ENCODE measurements around the gene MAPK7. TPM values are rescaled to one million over a fixed set of nuclear protein-coding genes. Genes with fewer than 3 reads are reported as not detected.

Gene MAPK7
- polyA plus RNA-seq, 1 of the 3 experiments (the other 2 are of a cell fraction): 19.1 TPM

- H3K4me2 ChIP-seq: no peak overlapping the region; the same call in 1 of the 2 replicates
- no peaks in the 10 kb centered on the region for H4K20me1 ChIP-seq (ENCODE audit: insufficient read depth)
- no peak overlapping the region for H3K4me3 ChIP-seq (ENCODE audit: low read depth in 2 of 2, low read length in 1 of 2)
- no peaks in the 10 kb centered on the region for H3K79me2 ChIP-seq (ENCODE audit: insufficient read depth)
- ChIA-PET CTCF (interaction anchor here (1.7 to 2.1 kb wide), 2 partner anchors 35 to 49 kb away, joined by 6 to 7 read pairs; partner anchors contain the start of gene B9D1), POLR2A (interaction anchor here (0.6 to 1.6 kb wide), 2 partner anchors 13 to 686 kb away, joined by 5 read pairs; no protein-coding TSS in a partner anchor)
- no peaks in the 10 kb centered on the region for H3K27me3 ChIP-seq (ENCODE audit: insufficient read depth)
- peaks cover 13 to 28% of the 10 kb centered on the region in 2 experiments; a peak in 3 of 4 replicates for H3K4me1 ChIP-seq (ENCODE audit: control insufficient read depth in 1 of 2, insufficient read depth in 2 of 2, low read depth in 1 of 2, low read length in 1 of 2)
- WGBS (ENCODE audit: low lambda C conversion rate): 56% methylated on average over 3 of the region's 6 CpGs
- no peak overlapping the region for H3K9ac ChIP-seq
- H3K9me2 ChIP-seq: no peaks in the 10 kb centered on the region
- no peak overlapping the region for H3K27ac ChIP-seq (ENCODE audit: low read depth in 2 of 2, low read length in 1 of 2)
- no peaks in the 10 kb centered on the region for H3K9me3 ChIP-seq
- H2AFZ ChIP-seq (ENCODE audit: low read depth): peak overlapping the region; percentile 71
- H3F3A ChIP-seq (replicated peaks; ENCODE audit: insufficient read depth): no peaks in the 10 kb centered on the region
- DNase-seq: no peak
- H3K36me3 ChIP-seq (replicated peaks in 1 of 2; ENCODE audit: control insufficient read depth in 1 of 2, insufficient read depth in 2 of 2, low read length in 1 of 2): no peaks in the 10 kb centered on the region
- TF ChIP-seq, protein P1, sequence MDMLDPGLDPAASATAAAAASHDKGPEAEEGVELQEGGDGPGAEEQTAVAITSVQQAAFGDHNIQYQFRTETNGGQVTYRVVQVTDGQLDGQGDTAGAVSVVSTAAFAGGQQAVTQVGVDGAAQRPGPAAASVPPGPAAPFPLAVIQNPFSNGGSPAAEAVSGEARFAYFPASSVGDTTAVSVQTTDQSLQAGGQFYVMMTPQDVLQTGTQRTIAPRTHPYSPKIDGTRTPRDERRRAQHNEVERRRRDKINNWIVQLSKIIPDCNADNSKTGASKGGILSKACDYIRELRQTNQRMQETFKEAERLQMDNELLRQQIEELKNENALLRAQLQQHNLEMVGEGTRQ (IDR thresholded peaks at IDR 0.05; ENCODE audit: borderline replicate concordance, low read depth, low read length): no peak
- TF ChIP-seq RFX5 (IDR thresholded peaks at IDR 0.05; ENCODE audit: low read length) (no peak), TAF1 (IDR thresholded peaks at IDR 0.05; ENCODE audit: borderline replicate concordance, low read depth, low read length) (no peak), POLR2AphosphoS5 (IDR thresholded peaks at IDR 0.05; ENCODE audit: low read depth, low read length) (no peak), NRF1 (IDR thresholded peaks at IDR 0.05; ENCODE audit: low read depth, low read length) (no peak), RAD21 (IDR thresholded peaks at IDR 0.05; ENCODE audit: low read length) (no peak), ELF1 (IDR thresholded peaks at IDR 0.05) (no peak), SMC3 (IDR thresholded peaks at IDR 0.05; ENCODE audit: low read depth, low read length) (no peak)
These were observed 19.3 kb downstream of the MAPK7 start for GRCh38 chr17:19397556-19398041.

DNA sequence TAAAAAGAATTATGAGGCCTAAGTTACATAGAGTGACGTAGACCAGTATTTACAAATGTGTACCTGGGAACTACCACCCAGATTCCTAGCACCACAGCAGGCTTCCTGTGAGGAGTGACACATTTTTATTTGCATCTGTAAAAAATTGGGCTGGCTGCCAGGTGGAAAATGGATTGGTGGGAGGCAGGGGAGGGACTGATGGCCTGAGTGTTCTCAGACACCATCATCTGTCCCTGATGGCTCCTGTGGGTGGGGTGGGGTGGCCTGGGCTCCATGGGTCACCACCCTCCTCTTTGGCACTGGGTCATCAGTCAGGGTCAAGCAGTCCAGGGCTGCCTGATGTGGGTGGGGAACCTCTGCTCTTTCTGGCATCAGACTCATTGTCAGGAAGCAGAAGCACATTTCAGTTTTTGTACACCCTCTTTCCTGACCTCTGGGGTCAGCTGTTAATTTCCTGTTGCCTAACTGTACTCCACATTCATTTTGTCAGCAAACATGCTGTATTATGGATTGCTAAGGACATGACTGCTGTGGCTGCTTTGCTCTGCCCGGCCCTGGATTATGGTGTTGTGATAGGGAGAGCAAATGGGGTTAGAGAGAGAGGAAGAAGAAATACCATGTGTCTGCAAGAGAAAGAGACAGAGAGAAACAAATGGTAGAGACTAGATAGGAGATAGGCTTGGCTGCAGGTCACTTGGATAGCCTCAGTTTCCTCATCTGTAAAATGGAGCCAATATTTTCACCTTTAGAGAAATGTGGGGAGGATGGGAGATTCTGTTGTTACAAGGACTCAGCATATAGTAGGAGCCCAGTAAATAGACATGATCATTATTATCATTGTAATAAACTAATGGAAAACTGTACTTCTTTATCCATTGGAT lies 20.2 kb downstream of the MAPK7 start:
- TF ChIP-seq RCOR1 (IDR thresholded peaks at IDR 0.05; ENCODE audit: low read length): no peak
- peak; percentile 49 for TF ChIP-seq NFIC (IDR thresholded peaks at IDR 0.05; ENCODE audit: borderline replicate concordance)
- no peaks in the 10 kb centered on the region for H3K36me3 ChIP-seq (replicated peaks in 1 of 2; ENCODE audit: control insufficient read depth in 1 of 2, insufficient read depth in 2 of 2, low read length in 1 of 2)
- H4K20me1 ChIP-seq (ENCODE audit: insufficient read depth): no peaks in the 10 kb centered on the region
- peak overlapping the region in 1 of 2 experiments; percentile 62; a peak in 2 of 4 replicates for H3K27ac ChIP-seq (ENCODE audit: low read depth in 2 of 2, low read length in 1 of 2)
- peaks cover 13 to 35% of the 10 kb centered on the region in 2 experiments; a peak in 3 of 4 replicates for H3K4me1 ChIP-seq (ENCODE audit: control insufficient read depth in 1 of 2, insufficient read depth in 2 of 2, low read depth in 1 of 2, low read length in 1 of 2)
- no peaks in the 10 kb centered on the region for H3K9me3 ChIP-seq
- POLR2A ChIA-PET: interaction anchor here (1.6 kb wide), 1 partner anchor 14 kb away, joined by 5 read pairs; no protein-coding TSS in a partner anchor
- peak overlapping the region; percentile 17 for H3K4me2 ChIP-seq
- peak overlapping the region; percentile 71 for H2AFZ ChIP-seq (ENCODE audit: low read depth)
- CTCF ChIA-PET: interaction anchor here (2.1 to 3.6 kb wide), 2 partner anchors 36 kb away, joined by 7 to 16 read pairs; partner anchors contain the start of gene B9D1
- no peaks in the 10 kb centered on the region for H3K79me2 ChIP-seq (ENCODE audit: insufficient read depth)
- no peak overlapping the region for H3K4me3 ChIP-seq (ENCODE audit: low read depth in 2 of 2, low read length in 1 of 2)
- DNase-seq: peak; percentile 57
- H3K9ac ChIP-seq: no peak overlapping the region
- no peaks in the 10 kb centered on the region for H3F3A ChIP-seq (replicated peaks; ENCODE audit: insufficient read depth)
- H3K9me2 ChIP-seq: no peaks in the 10 kb centered on the region
- WGBS (ENCODE audit: low lambda C conversion rate): 90% methylated on average over 2 of the region's 2 CpGs
- H3K27me3 ChIP-seq (ENCODE audit: insufficient read depth): no peaks in the 10 kb centered on the region

Measured in SK-N-SH (cell line).